ENCODE results near the gene RXRA.

Gene RXRA

DNA sequence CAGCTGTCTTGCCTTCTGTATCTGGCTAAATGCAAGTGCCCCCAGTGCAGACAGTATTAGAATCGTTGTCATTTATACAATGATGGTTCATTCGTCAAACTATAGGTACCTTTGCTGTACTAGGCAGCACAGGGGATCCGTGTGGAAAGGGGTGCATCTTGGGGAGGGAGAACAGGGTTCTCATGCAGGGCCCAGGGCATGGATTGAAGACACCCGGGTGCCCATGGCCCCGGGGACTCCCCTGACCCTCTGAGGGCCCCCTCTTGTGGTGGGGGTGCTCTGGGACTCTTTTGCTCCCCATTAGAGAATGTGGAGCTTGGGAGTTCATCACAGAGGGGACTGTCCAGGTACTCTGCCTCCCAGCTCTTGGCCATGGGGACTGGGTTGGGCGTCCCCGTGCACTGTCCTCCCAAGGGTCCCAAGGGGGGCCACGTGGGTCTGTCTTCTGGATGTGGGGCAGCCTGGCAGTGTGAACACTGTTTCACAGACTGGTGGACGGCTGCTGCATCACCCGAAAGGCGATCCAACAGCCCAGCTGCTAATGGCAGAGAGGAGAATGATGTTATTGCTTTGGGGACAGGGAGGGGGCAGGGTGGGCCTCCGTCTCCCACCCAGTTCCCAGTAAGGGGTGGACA is 36.9 kb upstream of the RXRA start:
- no peak overlapping the region for H3K27ac ChIP-seq
- TF ChIP-seq CTCF (IDR thresholded peaks at IDR 0.05) = no peak
- no peak for TF ChIP-seq ZFX (IDR thresholded peaks at IDR 0.05; ENCODE audit: borderline replicate concordance)

DNA sequence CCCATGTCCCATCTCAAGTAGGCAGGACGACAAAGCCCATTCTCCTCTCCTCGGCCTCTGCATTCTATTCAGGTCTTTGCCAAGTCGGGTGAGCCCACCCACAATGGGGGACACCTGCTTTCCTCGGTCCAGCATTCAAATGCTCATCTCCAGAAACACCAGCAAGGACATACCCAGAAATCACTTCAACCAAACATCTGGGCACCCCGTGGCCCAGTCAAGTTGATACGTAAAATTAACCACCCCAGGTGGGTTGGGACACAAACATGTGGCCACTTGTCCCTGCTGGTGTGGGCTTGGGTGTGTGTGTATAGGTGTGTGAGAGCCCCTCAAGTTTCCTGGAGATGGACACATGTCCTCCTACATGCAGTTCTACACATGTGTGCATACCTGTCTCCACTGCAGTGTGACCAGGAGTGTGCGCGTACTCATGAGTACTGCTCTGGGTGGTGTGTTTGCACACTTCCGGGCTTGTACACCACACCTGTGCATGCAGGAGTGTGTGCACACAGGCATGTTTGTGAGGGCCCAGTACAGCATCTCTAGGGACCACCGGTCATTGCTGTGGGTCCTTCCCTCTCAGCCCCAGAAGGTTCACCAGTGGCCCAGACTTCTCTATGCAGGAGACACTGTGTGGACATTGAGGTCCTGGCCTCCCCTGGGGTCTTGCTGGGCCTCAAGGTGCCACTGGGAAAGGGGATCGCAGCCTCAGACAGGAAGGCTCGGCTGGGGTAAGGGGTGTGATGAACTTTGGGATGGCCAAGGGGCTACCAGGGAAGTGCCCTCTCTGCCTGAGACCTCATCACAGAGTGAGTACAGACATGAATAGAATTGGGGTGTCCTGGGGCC is 35.4 kb upstream of the RXRA start:
- no peak overlapping the region for H3K27ac ChIP-seq
- TF ChIP-seq CTCF (IDR thresholded peaks at IDR 0.05) = no peak
- TF ChIP-seq ZFX (IDR thresholded peaks at IDR 0.05; ENCODE audit: borderline replicate concordance) = no peak

GRCh38 chr9:134291452-134291881 is 34.8 kb upstream of the RXRA start:
- no peak for TF ChIP-seq ZFX (IDR thresholded peaks at IDR 0.05; ENCODE audit: borderline replicate concordance)
- H3K27ac ChIP-seq = no peak overlapping the region

DNA sequence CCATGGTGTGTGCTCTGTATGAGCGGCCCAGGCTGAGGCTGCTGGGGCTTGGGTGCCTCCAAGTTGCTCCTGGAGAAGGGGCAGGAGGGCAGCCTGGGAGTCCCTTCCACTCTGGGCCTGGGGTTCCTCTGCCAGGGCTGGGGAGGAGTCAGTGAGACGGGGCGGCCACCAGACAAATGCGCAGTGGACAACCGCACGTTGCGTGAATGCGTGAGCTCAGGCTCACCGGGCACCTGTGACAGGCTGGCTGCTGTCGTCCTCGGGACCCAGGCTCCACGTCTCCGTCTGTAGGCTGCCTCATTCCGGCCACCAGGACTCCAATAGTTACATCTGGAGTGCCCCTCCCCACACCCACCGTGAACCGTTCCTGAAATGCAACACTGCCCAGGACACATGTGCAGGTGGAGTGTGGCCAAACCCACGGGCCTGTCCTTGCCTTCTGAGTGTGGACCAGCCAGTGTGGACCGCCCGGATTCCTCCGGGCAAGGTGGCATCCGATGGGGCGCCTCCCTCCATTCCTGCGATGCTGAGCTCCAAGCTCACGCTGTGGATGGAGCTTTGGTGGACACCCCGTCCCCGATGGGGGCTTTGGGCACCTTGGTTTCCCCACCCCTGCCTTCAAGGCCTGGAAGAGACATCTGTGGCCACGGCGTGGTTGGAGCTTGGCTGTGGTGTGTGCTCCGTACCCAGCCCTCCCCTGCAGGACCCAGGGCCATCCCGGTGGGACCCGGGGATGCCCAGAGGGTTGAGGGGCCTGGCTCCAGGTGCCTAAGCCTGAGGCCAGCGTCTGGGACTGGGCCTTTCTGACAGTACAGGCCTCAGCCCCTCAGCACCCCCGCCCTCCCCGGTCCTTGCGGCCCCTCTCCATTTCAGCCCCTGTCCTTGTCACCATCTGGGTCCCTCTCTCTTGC is 34.0 kb upstream of the RXRA start:
- no peak overlapping the region for H3K27ac ChIP-seq
- TF ChIP-seq CTCF (IDR thresholded peaks at IDR 0.05) (no peak), ZFX (IDR thresholded peaks at IDR 0.05; ENCODE audit: borderline replicate concordance) (no peak)

DNA sequence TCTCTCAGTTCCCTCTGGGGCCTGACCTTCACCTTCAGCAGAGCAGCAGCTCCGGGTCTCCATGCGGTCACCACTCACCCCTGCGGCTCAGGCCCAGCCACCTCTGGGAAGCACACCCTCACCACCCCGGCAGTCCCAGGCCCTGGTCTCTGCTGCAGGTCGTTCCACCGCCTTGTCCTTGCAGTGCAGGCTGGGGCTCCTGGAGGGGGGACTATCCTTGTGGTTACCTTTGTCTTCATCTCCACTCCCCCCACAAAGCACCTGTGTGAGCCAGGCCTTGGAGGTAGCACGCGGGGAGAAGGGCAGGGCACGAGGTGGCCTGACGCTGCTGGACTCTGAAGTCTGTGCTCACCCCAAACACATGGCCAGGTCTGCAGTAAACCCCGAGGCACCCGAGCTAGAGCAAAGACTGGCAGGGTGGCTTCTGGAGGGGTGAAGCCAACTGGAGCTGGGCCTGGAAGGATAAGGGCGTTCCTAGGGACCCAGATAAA is 33.2 kb upstream of the RXRA start:
- H3K27ac ChIP-seq = no peak overlapping the region
- TF ChIP-seq CTCF (IDR thresholded peaks at IDR 0.05) = no peak
- no peak for TF ChIP-seq ZFX (IDR thresholded peaks at IDR 0.05; ENCODE audit: borderline replicate concordance)

DNA sequence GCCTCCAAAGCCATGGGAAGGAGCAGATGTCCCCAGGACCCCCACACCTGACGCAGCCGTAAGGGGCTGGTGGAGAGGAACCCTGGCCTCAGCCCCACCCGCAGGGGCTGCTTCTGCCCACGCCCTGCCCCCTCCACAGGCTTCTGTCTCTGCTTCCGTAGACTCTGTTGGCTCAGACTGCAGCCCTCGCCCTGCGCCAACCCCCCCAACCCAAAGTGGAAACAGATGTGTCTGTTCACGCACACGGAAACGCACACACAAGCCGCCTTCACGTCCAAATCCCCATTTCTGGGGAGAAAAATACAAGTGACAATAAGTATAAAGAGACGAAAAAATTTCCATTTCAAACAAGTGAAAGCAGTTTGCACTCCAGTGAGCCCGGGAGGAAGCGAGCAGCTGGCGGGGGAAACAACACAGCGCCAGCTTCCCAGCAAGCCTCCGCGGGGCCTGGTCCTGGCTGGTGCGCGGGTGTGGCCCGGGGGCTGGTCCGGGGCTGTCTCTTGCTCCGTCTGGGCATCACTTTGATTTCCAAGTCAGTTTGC is 32.6 kb upstream of the RXRA start:
- H3K27ac ChIP-seq = no peak overlapping the region
- TF ChIP-seq CTCF (IDR thresholded peaks at IDR 0.05) = no peak
- no peak for TF ChIP-seq ZFX (IDR thresholded peaks at IDR 0.05; ENCODE audit: borderline replicate concordance)

Data from 22Rv1 (cell line).